Measurements from ENCODE around the gene MED25.
A peak's percentile ranks its signal among the peaks of the same experiment; 100 is the strongest.

Gene MED25

GRCh38 chr19:49879243-49879963 lies 61.3 kb downstream of the MED25 start:
- no peak for DNase-seq (ENCODE audit: low read depth in 1 of 2, low spot score in 1 of 2)
- no peak for TF ChIP-seq JUND (IDR thresholded peaks at IDR 0.05; ENCODE audit: low read depth)

DNA sequence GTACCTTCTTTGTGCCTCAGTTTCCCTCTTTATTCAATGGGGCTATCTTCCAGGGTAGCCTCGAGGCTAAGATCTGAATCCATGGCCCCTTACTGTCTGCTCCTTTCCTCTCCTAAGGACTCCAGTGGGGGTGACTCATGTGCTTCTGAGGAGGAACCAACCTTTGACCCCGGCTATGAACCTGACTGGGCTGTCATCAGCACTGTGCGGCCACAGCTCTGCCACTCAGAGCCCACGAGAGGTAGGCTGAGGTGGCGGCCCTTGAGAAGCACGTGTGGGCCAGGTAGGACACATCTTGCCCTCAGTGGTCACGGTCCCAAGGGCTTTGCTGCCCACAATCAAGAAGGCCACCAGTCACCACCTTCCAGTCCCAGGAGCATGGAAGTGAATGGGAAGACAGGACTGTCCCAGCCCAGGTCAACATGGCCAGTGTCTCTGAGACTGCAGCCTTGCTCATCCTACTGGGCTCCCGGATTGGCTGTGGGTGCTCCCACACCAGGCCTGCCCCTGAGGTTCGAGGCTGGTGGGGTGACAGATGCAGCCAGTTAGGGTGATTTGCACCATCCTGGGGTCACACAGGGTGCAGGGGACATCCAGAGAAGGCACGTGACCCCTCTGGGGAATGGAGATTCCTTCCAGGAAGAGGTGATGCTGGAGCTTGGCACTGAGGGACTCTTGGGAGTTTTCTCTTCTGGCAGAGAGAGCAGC lies 62.2 kb downstream of the MED25 start:
- no peak for TF ChIP-seq JUND (IDR thresholded peaks at IDR 0.05; ENCODE audit: low read depth)
- DNase-seq (ENCODE audit: low read depth in 1 of 2, low spot score in 1 of 2) = no peak
- in situ Hi-C loops (cut with HindIII; ENCODE audit: low pct_unique_long_range_greater_than_20kb, low sequenced_read_pairs) = no loop called here

More at GRCh38 chr19:49879243-49879963, 61.3 kb downstream of the MED25 start:
- in situ Hi-C loops (cut with HindIII; ENCODE audit: low pct_unique_long_range_greater_than_20kb, low sequenced_read_pairs) = no loop called here

DNA sequence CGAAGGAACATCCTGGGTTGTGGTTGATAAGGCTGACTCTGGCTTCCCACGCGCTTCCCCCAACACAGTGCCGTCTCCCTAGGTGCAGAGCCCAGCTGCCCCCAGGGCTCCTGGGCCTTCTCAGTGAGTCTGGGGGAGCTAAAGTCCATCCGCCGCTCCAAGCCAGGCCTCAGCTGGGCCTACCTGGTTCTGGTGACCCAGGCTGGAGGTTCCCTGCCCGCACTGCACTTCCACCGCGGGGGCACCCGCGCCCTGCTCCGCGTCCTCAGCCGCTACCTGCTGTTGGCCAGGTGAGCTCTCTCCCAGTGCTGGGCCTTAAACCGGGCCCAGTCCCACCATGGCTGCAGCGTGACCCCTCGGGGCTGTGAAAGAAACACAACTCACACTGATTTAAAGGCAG lies 63.1 kb downstream of the MED25 start:
- in situ Hi-C loops (cut with HindIII; ENCODE audit: low pct_unique_long_range_greater_than_20kb, low sequenced_read_pairs) = no loop called here
- TF ChIP-seq JUND (IDR thresholded peaks at IDR 0.05; ENCODE audit: low read depth) = no peak
- DNase-seq (ENCODE audit: low read depth in 1 of 2, low spot score in 1 of 2) = no peak

DNA sequence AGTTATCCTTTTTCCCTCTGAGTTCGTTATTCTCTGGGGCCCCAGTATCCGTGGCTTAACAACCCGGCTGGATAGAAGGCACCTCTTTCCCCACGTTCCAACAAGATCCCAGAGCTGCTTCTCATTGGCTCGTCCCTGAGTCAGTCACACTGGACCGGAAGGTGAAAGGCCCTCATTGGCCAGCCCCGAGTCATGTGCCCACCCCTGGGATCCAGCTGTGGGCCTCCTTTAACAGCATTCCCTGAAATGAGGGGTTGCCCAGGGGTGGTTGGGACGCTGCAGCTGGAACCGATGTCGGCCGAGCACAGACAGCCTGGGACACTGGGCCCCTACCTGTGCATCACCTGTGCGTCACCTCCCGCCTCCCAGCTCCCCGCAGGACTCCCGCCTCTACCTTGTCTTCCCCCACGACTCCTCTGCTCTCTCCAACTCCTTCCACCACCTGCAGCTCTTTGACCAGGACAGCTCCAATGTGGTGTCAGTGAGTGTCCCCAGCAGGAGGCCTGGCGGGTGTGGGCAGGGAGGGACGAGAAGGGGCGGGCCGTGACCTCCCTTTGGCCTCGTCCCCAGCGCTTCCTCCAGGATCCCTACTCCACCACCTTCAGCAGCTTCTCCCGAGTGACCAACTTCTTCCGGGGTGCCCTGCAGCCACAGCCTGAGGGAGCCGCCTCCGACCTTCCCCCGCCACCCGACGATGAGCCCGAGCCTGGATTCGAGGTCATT lies 63.7 kb downstream of the MED25 start:
- peak in 1 of 2 experiments; percentile 36 for DNase-seq (ENCODE audit: low read depth in 1 of 2, low spot score in 1 of 2)
- TF ChIP-seq JUND (IDR thresholded peaks at IDR 0.05; ENCODE audit: low read depth) = no peak
- in situ Hi-C loops (cut with HindIII; ENCODE audit: low pct_unique_long_range_greater_than_20kb, low sequenced_read_pairs) = no loop called here

GRCh38 chr19:49882643-49883042 lies 64.6 kb downstream of the MED25 start:
- DNase-seq (ENCODE audit: low read depth in 1 of 2, low spot score in 1 of 2) = no peak
- in situ Hi-C loops (cut with HindIII; ENCODE audit: low pct_unique_long_range_greater_than_20kb, low sequenced_read_pairs) = no loop called here
- TF ChIP-seq JUND (IDR thresholded peaks at IDR 0.05; ENCODE audit: low read depth) = no peak

- in situ Hi-C loops (cut with HindIII; ENCODE audit: low pct_unique_long_range_greater_than_20kb, low sequenced_read_pairs) = no loop called here
- TF ChIP-seq JUND (IDR thresholded peaks at IDR 0.05; ENCODE audit: low read depth) = no peak
- no peak for DNase-seq (ENCODE audit: low read depth in 1 of 2, low spot score in 1 of 2)
Measured at GRCh38 chr19:49883094-49883493, 65.0 kb downstream of the MED25 start.

DNA sequence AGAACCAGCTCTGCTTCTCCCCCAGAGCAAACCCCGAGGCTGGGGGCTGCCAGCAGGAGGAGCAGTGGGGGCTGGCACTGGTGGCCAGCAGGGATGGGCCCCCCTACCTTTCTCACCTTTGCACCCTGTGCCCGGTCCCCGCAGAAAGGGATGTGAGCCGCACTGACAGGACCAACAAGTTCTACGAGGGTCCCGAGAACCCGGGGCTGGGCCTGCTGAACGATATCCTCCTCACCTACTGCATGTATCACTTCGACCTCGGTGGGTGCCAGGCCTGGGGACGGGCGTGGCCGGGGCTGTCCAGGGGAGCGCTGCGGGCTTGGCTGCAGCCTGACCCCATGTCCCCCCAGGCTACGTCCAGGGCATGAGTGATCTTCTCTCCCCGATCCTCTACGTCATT lies 66.0 kb downstream of the MED25 start:
- DNase-seq (ENCODE audit: low read depth in 1 of 2, low spot score in 1 of 2) = no peak
- in situ Hi-C loops (cut with HindIII; ENCODE audit: low pct_unique_long_range_greater_than_20kb, low sequenced_read_pairs) = no loop called here
- TF ChIP-seq JUND (IDR thresholded peaks at IDR 0.05; ENCODE audit: low read depth) = no peak

- no peak for TF ChIP-seq JUND (IDR thresholded peaks at IDR 0.05; ENCODE audit: low read depth)
- in situ Hi-C loops (cut with HindIII; ENCODE audit: low pct_unique_long_range_greater_than_20kb, low sequenced_read_pairs) = no loop called here
- no peak for DNase-seq (ENCODE audit: low read depth in 1 of 2, low spot score in 1 of 2)
Measured at GRCh38 chr19:49884760-49885159, 66.7 kb downstream of the MED25 start.

Data from T47D (cell line).